PC-3 (cell line): ENCODE measurements around the gene SFXN4. TPM values are rescaled to one million over a fixed set of nuclear protein-coding genes. Genes with fewer than 3 reads are reported as not detected.

Experiments
- ATAC-seq: fragments of 200-7000 bp; cut with Tn5 transposase; 2 replicates; pipeline ENCODE4 v1.9.1; 2020; ENCODE audit warnings: mild to moderate bottlenecking, moderate library complexity
- BruUV-seq: library from RNA; stranded (reverse); fragments of 400-500 nt; replicated peaks from 2 replicates; lab custom pipeline; 2021; lab: Mats Ljungman, UMichigan
- CTCF ChIA-PET: fragments of 300-600 bp; sonication (Branson Sonifier 250); formaldehyde crosslinking; loops from one replicate; lab custom pipeline; 2022; ENCODE audit warnings: antibody characterized with exemption; lab: Charles Lee
- POLR2A ChIA-PET: fragments of 300-600 bp; sonication (Branson Sonifier 250); formaldehyde crosslinking; loops from one replicate; lab custom pipeline; 2022; ENCODE audit warnings: antibody characterized with exemption; ENCODE audit not compliant: unreplicated experiment; lab: Charles Lee
- DNase-seq: peaks from one replicate; pipeline ENCODE4 v3.0.0-alpha.2; 2015
- H2AFZ ChIP-seq: fragments of 300-600 bp; sonication (generic); 2 replicates; pipeline ENCODE4 v1.6.0; 2016; ENCODE audit warnings: antibody characterized with exemption, low read length
- H3F3A ChIP-seq: fragments of 300-600 bp; sonication (generic); one replicate; pipeline ENCODE4 v1.6.0; 2017; ENCODE audit warnings: antibody characterized with exemption, low read length, control low read depth, mild to moderate bottlenecking; ENCODE audit not compliant: unreplicated experiment
- H3K27ac ChIP-seq: fragments of 300-600 bp; sonication (generic); 2 replicates; pipeline ENCODE4 v1.5.1; 2016; ENCODE audit warnings: mild to moderate bottlenecking, low read length
- H3K27me3 ChIP-seq: fragments of 300-600 bp; sonication (generic); 2 replicates; pipeline ENCODE4 v1.6.1; 2016; ENCODE audit warnings: low read length, mixed read lengths
- H3K36me3 ChIP-seq: fragments of 300-600 bp; sonication (generic); 2 replicates; pipeline ENCODE4 v1.6.1; 2016; ENCODE audit warnings: low read depth, mixed run types, low read length, mixed read lengths
- H3K4me1 ChIP-seq: fragments of 300-600 bp; sonication (generic); 2 replicates; pipeline ENCODE4 v1.5.1; 2016; ENCODE audit warnings: low read length; ENCODE audit not compliant: insufficient read depth
- H3K4me2 ChIP-seq: fragments of 300-600 bp; sonication (generic); 2 replicates; pipeline ENCODE4 v1.6.0; 2016; ENCODE audit warnings: low read length
- H3K4me3 ChIP-seq: fragments of 300-600 bp; sonication (generic); 2 replicates; pipeline ENCODE4 v1.5.1; 2016; ENCODE audit warnings: mild to moderate bottlenecking, low read length, mixed read lengths
- H3K79me2 ChIP-seq: fragments of 300-600 bp; sonication (generic); 2 replicates; pipeline ENCODE4 v1.6.1; 2017; ENCODE audit warnings: low read length, mixed read lengths
- H3K9ac ChIP-seq: fragments of 300-600 bp; sonication (generic); 2 replicates; pipeline ENCODE4 v1.6.0; 2016; ENCODE audit warnings: mild to moderate bottlenecking, low read length
- H3K9me2 ChIP-seq: fragments of 300-600 bp; sonication (generic); replicated peaks from 2 replicates; pipeline ENCODE4 v1.6.1; 2016; ENCODE audit warnings: mixed run types, low read length, mixed read lengths
- H3K9me3 ChIP-seq: fragments of 300-600 bp; sonication (generic); 2 replicates; pipeline ENCODE4 v1.6.1; 2016; ENCODE audit warnings: low read length, mixed read lengths
- H4K20me1 ChIP-seq: fragments of 300-600 bp; sonication (generic); 2 replicates; pipeline ENCODE4 v1.6.1; 2016; ENCODE audit warnings: low read length, mixed read lengths
- CTCF ChIP-seq: fragments of 300-600 bp; sonication (generic); conservative IDR thresholded peaks from 2 replicates; pipeline ENCODE4 v1.5.1; 2017; ENCODE audit warnings: antibody characterized with exemption, low read depth, mild to moderate bottlenecking, low read length
- EZH2 ChIP-seq: fragments of 300-600 bp; sonication (generic); IDR thresholded peaks from one replicate; pipeline ENCODE4 v1.6.1; 2017; ENCODE audit warnings: antibody characterized with exemption, mild to moderate bottlenecking, low read length; ENCODE audit not compliant: unreplicated experiment
- EZH2phosphoT487 ChIP-seq: fragments of 300-600 bp; sonication (generic); IDR thresholded peaks from 2 replicates; pipeline ENCODE4 v1.6.1; 2018; ENCODE audit warnings: mild to moderate bottlenecking, antibody characterized with exemption, low read length, borderline replicate concordance
- intact Hi-C: fragments of 100-400 bp; cut with micrococcal nuclease; formaldehyde crosslinking; loops from 2 replicates; pipeline ENCODE4 v1.9.0; 2023
- total RNA-seq: library from RNA; depleted of rRNA; stranded (reverse); fragments of >200 nt; gene quantifications from 2 replicates; pipeline ENCODE4 v1.2.3, GENCODE V29; 2014

The SFXN4 gene
- total RNA-seq, 1 experiment from 2014 or later = 32.8 TPM

- ATAC-seq (peak; percentile 12), DNase-seq (peak; percentile 39)
- no peaks in the 10 kb centered on the region for H3F3A ChIP-seq
- no peaks in the 10 kb centered on the region for H3K9me3 ChIP-seq
- H3K4me1 ChIP-seq = peaks cover 40% of the 10 kb centered on the region
- CTCF ChIA-PET = interaction anchor here (0.7 to 1.0 kb wide), 2 partner anchors 10 to 249 kb away, joined by 3 to 4 read pairs; no protein-coding TSS in a partner anchor
- POLR2A ChIA-PET = interaction anchor here (0.6 kb wide), 1 partner anchor 334 kb away, joined by 6 read pairs; the partner anchor contains the start of gene RGS10
- H3K79me2 ChIP-seq = peaks cover 23% of the 10 kb centered on the region
- H2AFZ ChIP-seq = peak overlapping the region; percentile 80
- no peaks in the 10 kb centered on the region for H3K27me3 ChIP-seq
- intact Hi-C loops = loop anchor here (2.0 to 5.0 kb wide), 3 partner anchors 99 to 284 kb away; no protein-coding TSS in a partner anchor
- no TSS peak for BruUV-seq
- H3K4me2 ChIP-seq = peak overlapping the region; percentile 91
- TF ChIP-seq EZH2 = no peak
- TF ChIP-seq CTCF = no peak
- no peak for TF ChIP-seq EZH2phosphoT487
- H3K9ac ChIP-seq = peak overlapping the region; percentile 32; the same call in 1 of the 2 replicates
- no peak overlapping the region for H3K27ac ChIP-seq
- H3K36me3 ChIP-seq = no peaks in the 10 kb centered on the region
- peak overlapping the region; percentile 78 for H3K4me3 ChIP-seq
- no peaks in the 10 kb centered on the region for H3K9me2 ChIP-seq
- H4K20me1 ChIP-seq = no peaks in the 10 kb centered on the region
Observed at GRCh38 chr10:119207713-119208552, 42.4 kb upstream of the SFXN4 start.

- no peaks in the 10 kb centered on the region for H3K9me3 ChIP-seq
- DNase-seq (peak; percentile 93), ATAC-seq (peak; percentile 77)
- peaks cover 23% of the 10 kb centered on the region for H3K79me2 ChIP-seq
- H3K4me3 ChIP-seq = peak within 1 kb of the TSS; percentile 78
- ChIA-PET CTCF (interaction anchor here (0.7 to 1.4 kb wide), 4 partner anchors 10 to 250 kb away, joined by 3 to 10 read pairs (median 6); no protein-coding TSS in a partner anchor), POLR2A (interaction anchor here (0.6 kb wide), 2 partner anchors 72 to 200 kb away, joined by 3 to 18 read pairs; no protein-coding TSS in a partner anchor)
- H3K4me1 ChIP-seq = peaks cover 43% of the 10 kb centered on the region
- no peaks in the 10 kb centered on the region for H4K20me1 ChIP-seq
- BruUV-seq = no TSS peak
- H3K9ac ChIP-seq = peak within 1 kb of the TSS; percentile 86
- intact Hi-C loops = loop anchor here (2.0 to 5.0 kb wide), 3 partner anchors 99 to 285 kb away; no protein-coding TSS in a partner anchor
- no peak for TF ChIP-seq EZH2phosphoT487
- peak within 1 kb of the TSS; percentile 91 for H3K4me2 ChIP-seq
- H3K36me3 ChIP-seq = no peaks in the 10 kb centered on the region
- peak within 1 kb of the TSS; percentile 80 for H2AFZ ChIP-seq
- no peaks in the 10 kb centered on the region for H3F3A ChIP-seq
- no peaks in the 10 kb centered on the region for H3K27me3 ChIP-seq
- no peaks in the 10 kb centered on the region for H3K9me2 ChIP-seq
- peak within 1 kb of the TSS; percentile 56 for H3K27ac ChIP-seq
Observed at GRCh38 chr10:119207366-119207666, 41.8 kb upstream of the SFXN4 start, which contains the start of gene GRK5. TSS of gene GRK5 (plus strand) at chr10:119207571. CDS start at chr10:119207918, 347 bp downstream.

GRCh38 chr10:119206603-119207365, 41.3 kb upstream of the SFXN4 start:
- no peaks in the 10 kb centered on the region for H3K27me3 ChIP-seq
- H3K4me3 ChIP-seq = peak overlapping the region; percentile 66
- H3K9ac ChIP-seq = peak overlapping the region; percentile 86
- peak; percentile 65 for TF ChIP-seq CTCF
- TF ChIP-seq EZH2 = no peak
- CTCF ChIA-PET = interaction anchor here (0.6 to 1.4 kb wide), 6 partner anchors 9 to 250 kb away, joined by 3 to 10 read pairs (median 4); no protein-coding TSS in a partner anchor
- DNase-seq (peak; percentile 68), ATAC-seq (peak; percentile 53)
- peak overlapping the region; percentile 83 for H3K4me2 ChIP-seq
- H3F3A ChIP-seq = no peaks in the 10 kb centered on the region
- peaks cover 23% of the 10 kb centered on the region for H3K79me2 ChIP-seq
- BruUV-seq = no TSS peak
- H3K27ac ChIP-seq = peak overlapping the region; percentile 56
- no peaks in the 10 kb centered on the region for H3K9me2 ChIP-seq
- no peaks in the 10 kb centered on the region for H4K20me1 ChIP-seq
- H2AFZ ChIP-seq = peak overlapping the region; percentile 75
- POLR2A ChIA-PET = interaction anchor here (0.6 kb wide), 2 partner anchors 73 to 201 kb away, joined by 3 to 18 read pairs; no protein-coding TSS in a partner anchor
- peaks cover 43% of the 10 kb centered on the region for H3K4me1 ChIP-seq
- H3K36me3 ChIP-seq = no peaks in the 10 kb centered on the region
- no peaks in the 10 kb centered on the region for H3K9me3 ChIP-seq
- intact Hi-C loops = loop anchor here (1.0 to 5.0 kb wide), 4 partner anchors 100 to 286 kb away; no protein-coding TSS in a partner anchor
